IMR-90 (cell line): ENCODE results near the gene RCOR3. TPM values are rescaled to one million over a fixed set of nuclear protein-coding genes. Genes with fewer than 3 reads are reported as not detected.

Experiments
- ATAC-seq: fragments of 200-7000 bp; cut with Tn5 transposase; 2 replicates; pipeline ENCODE4 v1.9.1; 2020; ENCODE audit warnings: low read depth, mild to moderate bottlenecking, moderate library complexity
- BruUV-seq: library from RNA; stranded (reverse); fragments of 400-500 nt; replicated peaks from 2 replicates; lab custom pipeline; 2021; lab: Mats Ljungman, UMichigan
- CTCF ChIA-PET: fragments of 300-600 bp; formaldehyde crosslinking; extraction: SDS; loops from one replicate; lab custom pipeline; 2021; ENCODE audit warnings: antibody characterized with exemption; lab: Yijun Ruan, JAX
- POLR2A ChIA-PET: fragments of 300-600 bp; sonication (Branson Sonifier 250); formaldehyde crosslinking; loops from one replicate; lab custom pipeline; 2022; ENCODE audit warnings: antibody characterized with exemption; ENCODE audit not compliant: unreplicated experiment; lab: Charles Lee
- DNase-seq: peaks from one replicate; pipeline ENCODE4 v3.0.0; 2013
- H2AFZ ChIP-seq: replicated peaks from 2 replicates; pipeline ENCODE3; 2013; ENCODE audit warnings: low read length, mild to moderate bottlenecking; ENCODE audit not compliant: poor library complexity
- H2AK5ac ChIP-seq: 2 replicates; pipeline ENCODE4 v1.6.1; 2013; ENCODE audit warnings: low read depth, low read length, inconsistent platforms
- H2AK9ac ChIP-seq: replicated peaks from 2 replicates; pipeline ENCODE3; 2013; ENCODE audit warnings: mild to moderate bottlenecking, low read depth, low read length, moderate library complexity; ENCODE audit not compliant: poor library complexity
- H2BK120ac ChIP-seq: 2 replicates; pipeline ENCODE4 v1.6.1; 2013; ENCODE audit warnings: low read depth, low read length, inconsistent platforms
- H2BK15ac ChIP-seq: 3 replicates; pipeline ENCODE4 v1.6.1; 2013; ENCODE audit warnings: low read depth, low read length, inconsistent platforms
- H2BK20ac ChIP-seq: 2 replicates; pipeline ENCODE4 v1.6.1; 2013; ENCODE audit warnings: low read depth, mild to moderate bottlenecking, inconsistent platforms, low read length, moderate library complexity
- H2BK5ac ChIP-seq: 2 replicates; pipeline ENCODE4 v1.6.1; 2013; ENCODE audit warnings: mild to moderate bottlenecking, low read depth, low read length, inconsistent platforms; ENCODE audit not compliant: poor library complexity, severe bottlenecking
- H3K14ac ChIP-seq: replicated peaks from 2 replicates; pipeline ENCODE4 v1.6.1; 2013; ENCODE audit warnings: low read depth, low read length, inconsistent platforms
- H3K18ac ChIP-seq: 2 replicates; pipeline ENCODE4 v1.6.1; 2013; ENCODE audit warnings: low read depth, low read length, control low read depth
- H3K23ac ChIP-seq: 2 replicates; pipeline ENCODE4 v1.6.1; 2013; ENCODE audit warnings: low read depth, low read length, inconsistent platforms
- H3K27ac ChIP-seq: 2 replicates; pipeline ENCODE4 v1.5.1; 2013; ENCODE audit warnings: mild to moderate bottlenecking, control low read depth, low read length; ENCODE audit not compliant: insufficient read depth
- H3K27me3 ChIP-seq: 2 replicates; pipeline ENCODE4 v1.6.1; 2013; ENCODE audit warnings: low read length; ENCODE audit not compliant: control insufficient read depth, insufficient read depth
- H3K36me3 ChIP-seq: 2 replicates; pipeline ENCODE4 v1.6.1; 2013; ENCODE audit warnings: low read length, mixed read lengths; ENCODE audit not compliant: control insufficient read depth, insufficient read depth
- H3K4ac ChIP-seq: 2 replicates; pipeline ENCODE4 v1.6.1; 2013; ENCODE audit warnings: low read depth, low read length, inconsistent platforms
- H3K4me1 ChIP-seq: 2 replicates; pipeline ENCODE4 v1.6.1; 2013; ENCODE audit warnings: low read length, mixed read lengths; ENCODE audit not compliant: control insufficient read depth, insufficient read depth
- H3K4me2 ChIP-seq: 2 replicates; pipeline ENCODE4 v1.6.1; 2013; ENCODE audit warnings: low read depth, mild to moderate bottlenecking, control low read depth, low read length, moderate library complexity
- H3K4me3 ChIP-seq: 2 replicates; pipeline ENCODE4 v1.5.1; 2013; ENCODE audit warnings: low read depth, mild to moderate bottlenecking, control low read depth, low read length, moderate library complexity; ENCODE audit not compliant: insufficient read depth
- H3K56ac ChIP-seq: 2 replicates; pipeline ENCODE4 v1.6.1; 2013; ENCODE audit warnings: low read length, inconsistent platforms; ENCODE audit not compliant: insufficient read depth; ENCODE audit errors: extremely low read depth
- H3K79me1 ChIP-seq, 2 experiments: 2 replicates each; pipeline ENCODE4 v1.6.1; 2013; ENCODE audit warnings: low read length in 2 of 2, inconsistent platforms in 1 of 2, low read depth in 1 of 2
- H3K9ac ChIP-seq: 2 replicates; pipeline ENCODE4 v1.6.1; 2013; ENCODE audit warnings: low read depth, low read length, control low read depth
- H3K9me1 ChIP-seq: 2 replicates; pipeline ENCODE4 v1.6.1; 2013; ENCODE audit warnings: low read length, inconsistent platforms; ENCODE audit not compliant: insufficient read depth
- H3K9me3 ChIP-seq: 2 replicates; pipeline ENCODE4 v1.6.1; 2013; ENCODE audit warnings: low read length; ENCODE audit not compliant: control insufficient read depth, insufficient read depth
- H4K20me1 ChIP-seq: 2 replicates; pipeline ENCODE4 v1.6.1; 2013; ENCODE audit warnings: low read length, inconsistent platforms; ENCODE audit not compliant: insufficient read depth
- H4K5ac ChIP-seq: 2 replicates; pipeline ENCODE4 v1.6.1; 2013; ENCODE audit warnings: mild to moderate bottlenecking, low read depth, low read length, control low read depth
- H4K8ac ChIP-seq, 2 experiments: 2 replicates each; pipeline ENCODE4 v1.6.1; 2013; ENCODE audit warnings: low read depth in 2 of 2, low read length in 2 of 2, control low read depth in 1 of 2, inconsistent platforms in 1 of 2
- H4K91ac ChIP-seq: 2 replicates; pipeline ENCODE4 v1.6.1; 2013; ENCODE audit warnings: low read depth, low read length, inconsistent platforms; ENCODE audit not compliant: insufficient read depth
- BHLHE40 ChIP-seq: fragments of 150-350 bp; IDR thresholded peaks from 2 replicates; pipeline ENCODE4 v1.6.1; 2016; ENCODE audit warnings: mild to moderate bottlenecking, low read depth, low read length
- CEBPB ChIP-seq: IDR thresholded peaks from 2 replicates; pipeline ENCODE4 v1.6.1; 2012; ENCODE audit warnings: low read depth, low read length, improper control_type of control experiment
- CHD1 ChIP-seq: IDR thresholded peaks from 2 replicates; pipeline ENCODE4 v1.6.1; 2012; ENCODE audit warnings: low read depth, low read length, improper control_type of control experiment
- CTCF ChIP-seq: conservative IDR thresholded peaks from 2 replicates; pipeline ENCODE4 v1.5.1; 2012; ENCODE audit warnings: mild to moderate bottlenecking, low read depth, low read length, improper control_type of control experiment
- ELK1 ChIP-seq: fragments of 150-350 bp; IDR thresholded peaks from 2 replicates; pipeline ENCODE4 v1.6.1; 2016; ENCODE audit warnings: low read depth, mild to moderate bottlenecking, low read length, moderate library complexity, borderline replicate concordance
- FOS ChIP-seq: fragments of 150-350 bp; IDR thresholded peaks from 2 replicates; pipeline ENCODE4 v1.6.1; 2016; ENCODE audit warnings: low read depth, low read length
- MAFK ChIP-seq: IDR thresholded peaks from 2 replicates; pipeline ENCODE4 v1.6.1; 2012; ENCODE audit warnings: low read depth, low read length, improper control_type of control experiment
- MAZ ChIP-seq: IDR thresholded peaks from 2 replicates; pipeline ENCODE4 v1.6.1; 2012; ENCODE audit warnings: low read depth, mild to moderate bottlenecking, low read length, improper control_type of control experiment, moderate library complexity, borderline replicate concordance
- MXI1 ChIP-seq: IDR thresholded peaks from 2 replicates; pipeline ENCODE4 v1.6.1; 2012; ENCODE audit warnings: low read depth, mild to moderate bottlenecking, low read length, moderate library complexity, borderline replicate concordance
- NFE2L2 ChIP-seq: fragments of 150-350 bp; IDR thresholded peaks from 2 replicates; pipeline ENCODE4 v1.6.1; 2016; ENCODE audit warnings: low read depth, mild to moderate bottlenecking, low read length
- POLR2A ChIP-seq: IDR thresholded peaks from 2 replicates; pipeline ENCODE4 v1.6.1; 2012; ENCODE audit warnings: mild to moderate bottlenecking, low read depth, low read length
- RAD21 ChIP-seq: IDR thresholded peaks from 2 replicates; pipeline ENCODE4 v1.6.1; 2012; ENCODE audit warnings: low read length, improper control_type of control experiment
- RCOR1 ChIP-seq: IDR thresholded peaks from 2 replicates; pipeline ENCODE4 v1.6.1; 2012; ENCODE audit warnings: mild to moderate bottlenecking, low read length, improper control_type of control experiment; ENCODE audit not compliant: insufficient replicate concordance
- RFX5 ChIP-seq: IDR thresholded peaks from 2 replicates; pipeline ENCODE4 v1.8.0; 2012; ENCODE audit warnings: low read depth, mild to moderate bottlenecking, low read length, moderate library complexity
- SMC3 ChIP-seq: fragments of 150-350 bp; IDR thresholded peaks from 2 replicates; pipeline ENCODE4 v1.6.1; 2016; ENCODE audit warnings: low read depth, mild to moderate bottlenecking, antibody characterized with exemption, low read length, moderate library complexity
- USF2 ChIP-seq: fragments of 150-350 bp; IDR thresholded peaks from 2 replicates; pipeline ENCODE4 v1.6.1; 2017; ENCODE audit warnings: mild to moderate bottlenecking, antibody characterized with exemption, low read length, low read depth
- WGBS, 2 experiments: methylation state at CpG; one replicate each; pipeline versions ENCODE4 v1.1.5 to v1.1.7; 2013; ENCODE audit warnings: missing lambda C conversion rate in 2 of 2; ENCODE audit not compliant: insufficient read length in 1 of 2; ENCODE audit errors: extremely low coverage in 2 of 2; 5-methylcytosine and 5-hydroxymethylcytosine counted together
- dilution Hi-C: fragments of 300-500 bp; cut with HindIII; formaldehyde crosslinking; loops from one replicate; pipeline ENCODE4 v1.14.3; 2018; ENCODE audit warnings: low sequenced_read_pairs; ENCODE audit not compliant: unreplicated experiment
- in situ Hi-C: fragments of 300-500 bp; cut with MboI; formaldehyde crosslinking; loops from 3 replicates; pipeline ENCODE4 v1.14.3; 2019; ENCODE audit warnings: low sequenced_read_pairs, inconsistent platforms, mixed read lengths
- intact Hi-C: fragments of 100-400 bp; cut with micrococcal nuclease; formaldehyde crosslinking; loops from 2 replicates; pipeline ENCODE4 v1.10.0; 2022
- polyA plus RNA-seq, 3 experiments: library from polyadenylated mRNA; depleted of rRNA; stranded (reverse); fragments of >200 nt; gene quantifications; 2 replicates each; pipeline ENCODE4 v1.2.3, GENCODE V29; 2012; ENCODE audit warnings: low replicate concordance in 1 of 3
- total RNA-seq: library from RNA; depleted of rRNA; stranded (reverse); fragments of >200 nt; gene quantifications from 2 replicates; pipeline ENCODE4 v1.2.3, GENCODE V29; 2012

Gene RCOR3
- total and polyA plus RNA-seq, 2 of the 4 experiments (the other 2 are of a cell fraction) = 8.1 to 16.4 TPM

- dilution Hi-C loops = no loop called here
- CTCF ChIA-PET = no interaction called here
Measured at GRCh38 chr1:211349741-211350140, 90.6 kb downstream of the RCOR3 start.

More at GRCh38 chr1:211349741-211350140, 90.6 kb downstream of the RCOR3 start:
- H4K91ac ChIP-seq = no peak overlapping the region
- H2AK5ac ChIP-seq = no peak overlapping the region
- no peak overlapping the region for H2BK120ac ChIP-seq
- peaks cover 24% of the 10 kb centered on the region for H4K20me1 ChIP-seq
- H3K18ac ChIP-seq = no peak overlapping the region
- no peak overlapping the region for H2BK5ac ChIP-seq
- no peak overlapping the region for H2AFZ ChIP-seq
- no peaks in the 10 kb centered on the region for H3K27me3 ChIP-seq
- H3K23ac ChIP-seq = no peak overlapping the region
- POLR2A ChIA-PET = interaction anchor here (0.6 kb wide), 1 partner anchor 264 kb away, joined by 3 read pairs; no protein-coding TSS in a partner anchor
- intact Hi-C loops = no loop called here
- H3K36me3 ChIP-seq = peaks cover 11% of the 10 kb centered on the region
- in situ Hi-C loops = no loop called here
- no CpG with 5 or more reads among the region's 2 CpGs for WGBS, 2 experiments
- H3K4me1 ChIP-seq = peaks cover 3% of the 10 kb centered on the region; the same call in 1 of the 2 replicates
- no peaks in the 10 kb centered on the region for H3K9me3 ChIP-seq
- H3K4me2 ChIP-seq = no peak overlapping the region
- no peak overlapping the region for H2BK20ac ChIP-seq
- DNase-seq (no peak), ATAC-seq (no peak)
- peaks cover 8% of the 10 kb centered on the region; the same call in 1 of the 2 replicates for H3K9me1 ChIP-seq
- H3K79me1 ChIP-seq = peaks cover 28 to 49% of the 10 kb centered on the region in 2 experiments
- TF ChIP-seq RCOR1 = no peak
- no peak for TF ChIP-seq MAZ
- no peak for TF ChIP-seq POLR2A
- TF ChIP-seq FOS = no peak
- TF ChIP-seq BHLHE40 = no peak
- TF ChIP-seq MXI1 = no peak
- TF ChIP-seq MAFK = no peak
- no peak for TF ChIP-seq ELK1
- no peak for TF ChIP-seq RAD21
- no peak for TF ChIP-seq NFE2L2
- no peak for TF ChIP-seq USF2
- TF ChIP-seq CEBPB = no peak
- TF ChIP-seq SMC3 = no peak
- no peak for TF ChIP-seq RFX5
- no peak for TF ChIP-seq CHD1
- no peak for TF ChIP-seq CTCF
- no peak overlapping the region for H2AK9ac ChIP-seq
- no peak overlapping the region for H4K5ac ChIP-seq
- H3K9ac ChIP-seq = no peak overlapping the region
- no TSS peak for BruUV-seq
- H3K56ac ChIP-seq = no peak overlapping the region
- no peak overlapping the region for H3K14ac ChIP-seq
- no peak overlapping the region for H3K4ac ChIP-seq
- H3K4me3 ChIP-seq = no peak overlapping the region
- no peak overlapping the region for H4K8ac ChIP-seq
- H2BK15ac ChIP-seq = no peak overlapping the region
- no peak overlapping the region for H3K27ac ChIP-seq
